K562 (cell line): ENCODE data around the gene NBEA. TPM values are rescaled to one million over a fixed set of nuclear protein-coding genes. Genes with fewer than 3 reads are reported as not detected.

ENCODE experiments used
- ATAC-seq: fragments of 200-7000 bp; cut with Tn5 transposase; 3 replicates; pipeline ENCODE4 v1.9.1; 2020; ENCODE audit warnings: moderate library complexity
- BruUV-seq: library from RNA; stranded (reverse); fragments of 400-500 nt; replicated peaks from 2 replicates; lab custom pipeline; 2021; lab: Mats Ljungman, UMichigan
- CTCF ChIA-PET: fragments of 300-600 bp; formaldehyde crosslinking; extraction: SDS; loops from one replicate; lab custom pipeline; 2021; ENCODE audit warnings: low intra/inter-chr PET ratio; lab: Yijun Ruan, JAX
- POLR2A ChIA-PET: fragments of 300-600, 350-650 bp; sonication (Branson Sonifier 250); formaldehyde crosslinking; extraction: SDS; loops from one replicate; lab custom pipeline; 2021; ENCODE audit warnings: antibody characterized with exemption, inconsistent platforms; lab: Yijun Ruan, JAX
- DNase-seq, 4 experiments: peaks; one replicate each; pipeline versions ENCODE4 v3.0.0 to v3.0.0-alpha.2; 2011 to 2018; ENCODE audit warnings: low spot score in 3 of 4, mixed read lengths in 3 of 4; ENCODE audit errors: extremely low read depth in 1 of 4
- FAIRE-seq: peaks from 2 replicates; lab custom pipeline; 2011; peaks lifted over from hg19 to GRCh38; lab: Jason Lieb, UNC
- H2AFZ ChIP-seq: 2 replicates; pipeline ENCODE4 v1.6.0; 2011; ENCODE audit warnings: low read depth, low read length, control low read depth, inconsistent platforms
- H3K27ac ChIP-seq: fragments of 200-600 bp; 3 replicates; pipeline ENCODE4 v1.8.0; 2011; ENCODE audit warnings: low read depth, mild to moderate bottlenecking, control low read depth, inconsistent platforms, low read length, moderate library complexity, mixed read lengths; ENCODE audit errors: extremely low read depth
- H3K27me3 ChIP-seq, 2 experiments: fragments of 300-600 bp in 1 of 2; 2 replicates in 1 of 2; 3 replicates in 1 of 2; pipeline versions ENCODE4 v1.6.0 to v1.8.0; 2011; ENCODE audit warnings: inconsistent platforms in 2 of 2, low read length in 2 of 2, mild to moderate bottlenecking in 1 of 2, mixed read lengths in 1 of 2, moderate library complexity in 1 of 2; ENCODE audit not compliant: control insufficient read depth in 2 of 2, insufficient read depth in 2 of 2
- H3K36me3 ChIP-seq: fragments of 300-600 bp; 3 replicates; pipeline ENCODE4 v1.8.0; 2011; ENCODE audit warnings: mild to moderate bottlenecking, low read length, inconsistent platforms; ENCODE audit not compliant: control insufficient read depth, insufficient read depth
- H3K4me1 ChIP-seq, 2 experiments: fragments of 200-600 bp in 1 of 2; replicated peaks in 1 of 2; 2 replicates in 1 of 2; 3 replicates in 1 of 2; pipeline versions ENCODE4 v1.5.1 to v1.8.0; 2011; ENCODE audit warnings: inconsistent platforms in 2 of 2, low read length in 2 of 2, mild to moderate bottlenecking in 1 of 2, mixed read lengths in 1 of 2, moderate library complexity in 1 of 2; ENCODE audit not compliant: control insufficient read depth in 2 of 2, insufficient read depth in 2 of 2
- H3K4me2 ChIP-seq: 2 replicates; pipeline ENCODE4 v1.6.1; 2011; ENCODE audit warnings: low read length, control low read depth, inconsistent platforms, mixed read lengths; ENCODE audit not compliant: insufficient read depth
- H3K4me3 ChIP-seq: fragments of 200-600 bp; sonication (generic), shearing (Covaris generic); 2 replicates; pipeline ENCODE4 v1.5.1; 2016; ENCODE audit warnings: control low read depth, inconsistent platforms
- H3K79me2 ChIP-seq: fragments of 200-600 bp; 3 replicates; pipeline ENCODE4 v1.8.0; 2011; ENCODE audit warnings: low read length, inconsistent platforms; ENCODE audit not compliant: control insufficient read depth, insufficient read depth
- H3K9ac ChIP-seq, 2 experiments: 2 replicates each; pipeline versions ENCODE4 v1.6.0 to v1.6.1; 2011; ENCODE audit warnings: low read depth in 2 of 2, low read length in 2 of 2, control low read depth in 1 of 2, inconsistent platforms in 1 of 2, mild to moderate bottlenecking in 1 of 2, mixed read lengths in 1 of 2; ENCODE audit not compliant: insufficient read depth in 1 of 2
- H3K9me1 ChIP-seq: one replicate; pipeline ENCODE4 v1.6.0; 2011; ENCODE audit warnings: inconsistent platforms, mild to moderate bottlenecking, low read length, moderate library complexity; ENCODE audit not compliant: control insufficient read depth, insufficient read depth
- H3K9me3 ChIP-seq: replicated peaks from 2 replicates; pipeline ENCODE4 v1.5.1; 2011; ENCODE audit warnings: low read depth, low read length, inconsistent platforms; ENCODE audit not compliant: control insufficient read depth, insufficient read depth
- H4K20me1 ChIP-seq: replicated peaks from 2 replicates; pipeline ENCODE4 v1.6.1; 2011; ENCODE audit warnings: low read length, inconsistent platforms, mixed read lengths; ENCODE audit not compliant: control insufficient read depth, insufficient read depth
- CCAR2 ChIP-seq: fragments of 200-400 bp; formaldehyde crosslinking; IDR thresholded peaks from 2 replicates; pipeline ENCODE4 v1.6.1; 2017; ENCODE audit warnings: mild to moderate bottlenecking, low read depth, low read length
- DNMT1 ChIP-seq: fragments of 450-650 bp; IDR thresholded peaks from 2 replicates; pipeline ENCODE4 v1.6.1; 2016; ENCODE audit warnings: antibody characterized with exemption, mild to moderate bottlenecking
- EP400 ChIP-seq: fragments of 450-650 bp; IDR thresholded peaks from 2 replicates; pipeline ENCODE4 v1.6.1; 2017; ENCODE audit warnings: antibody characterized with exemption, mild to moderate bottlenecking, moderate library complexity
- FOXM1 ChIP-seq, 2 experiments: fragments of 450-650 bp in 1 of 2; sonication (generic) in 1 of 2; formaldehyde crosslinking in 1 of 2; IDR thresholded peaks; 2 replicates each; pipeline versions ENCODE4 v1.6.1 to v1.9.0; 2017 to 2022; ENCODE audit warnings: low read depth in 2 of 2, mild to moderate bottlenecking in 2 of 2, missing genetic modification reagents in 1 of 2, moderate library complexity in 1 of 2
- HSF4 ChIP-seq: fragments of 250-450 bp; sonication (Bioruptor Pico); IDR thresholded peaks from 2 replicates; pipeline ENCODE4 v2.1.2; 2022; ENCODE audit warnings: mild to moderate bottlenecking, moderate library complexity, borderline replicate concordance
- RBBP5 ChIP-seq: fragments of 200-600 bp; sonication (generic); IDR thresholded peaks from 2 replicates; pipeline ENCODE4 v1.6.1; 2012; ENCODE audit warnings: borderline replicate concordance, mild to moderate bottlenecking, low read length, control low read depth, inconsistent platforms; ENCODE audit not compliant: insufficient read depth, poor library complexity, severe bottlenecking
- SMAD2 ChIP-seq: fragments of 150-350 bp; IDR thresholded peaks from 2 replicates; pipeline ENCODE4 v1.6.1; 2014; ENCODE audit warnings: low read depth, mild to moderate bottlenecking, low read length
- SRSF7 ChIP-seq: fragments of 200-400 bp; formaldehyde crosslinking; optimal IDR thresholded peaks from 2 replicates; pipeline ENCODE3; 2017; ENCODE audit warnings: mild to moderate bottlenecking, low read depth, low read length
- ZC3H8 ChIP-seq: fragments of 450-650 bp; IDR thresholded peaks from 2 replicates; pipeline ENCODE4 v1.6.1; 2017
- ZFP1 ChIP-seq: fragments of 450-650 bp; formaldehyde crosslinking; IDR thresholded peaks from 2 replicates; pipeline ENCODE4 v1.4.0; 2020; ENCODE audit warnings: mild to moderate bottlenecking, mixed read lengths
- ZNF224 ChIP-seq: sonication (generic); formaldehyde crosslinking; IDR thresholded peaks from 2 replicates; pipeline ENCODE4 v1.8.0; 2022; ENCODE audit warnings: mild to moderate bottlenecking, missing genetic modification reagents
- ZNF324 ChIP-seq: fragments of 250-450 bp; sonication (Bioruptor Pico); IDR thresholded peaks from 2 replicates; pipeline ENCODE4 v1.4.0; 2020; ENCODE audit warnings: mild to moderate bottlenecking
- ZNF445 ChIP-seq: fragments of 250-450 bp; sonication (Bioruptor Pico); IDR thresholded peaks from 2 replicates; pipeline ENCODE4 v1.4.0; 2020; ENCODE audit warnings: low read depth, mild to moderate bottlenecking, moderate library complexity
- WGBS: fragments of 100-300 bp; shearing (Covaris generic); methylation state at CpG from one replicate; pipeline ENCODE4 v1.1.6; 2016; ENCODE audit warnings: low coverage, mixed read lengths; ENCODE audit not compliant: insufficient coverage; ENCODE audit errors: missing lambda C conversion rate; 5-methylcytosine and 5-hydroxymethylcytosine counted together
- in situ Hi-C: fragments of 300-500 bp; cut with MboI; formaldehyde crosslinking; loops from 4 replicates; pipeline ENCODE4 v1.15.0; 2018; ENCODE audit warnings: inconsistent platforms, mixed read lengths
- intact Hi-C: fragments of 100-400 bp; cut with micrococcal nuclease; formaldehyde crosslinking; loops from 2 replicates; pipeline ENCODE4 v1.14.2; 2022
- polyA plus RNA-seq, 8 experiments: library from polyadenylated mRNA; depleted of rRNA in 4 of 8; stranded (reverse) in 5 of 8; unstranded in 3 of 8; fragments of >200 nt; fragmentation: Nextera tagmentation in 2 of 8; fragmentation: Illumina TruSeq in 1 of 8; extraction: Ambion mirVana in 2 of 8; extraction: Trizol in 1 of 8; gene quantifications; 2 replicates each; pipeline versions ENCODE4 v1.2.1 to v1.2.3, GENCODE V29; 2011 to 2014; ENCODE audit warnings: inconsistent platforms in 1 of 8, missing spikeins in 1 of 8
- total RNA-seq, 7 experiments: library from RNA; depleted of rRNA in 6 of 7; stranded (reverse); fragments of >200 nt in 6 of 7; fragmentation: Illumina TruSeq in 2 of 7; extraction: Trizol in 2 of 7; gene quantifications; 2 replicates each; pipeline versions ENCODE4 v1.2.1 to v1.2.3, GENCODE V29; 2011 to 2021; ENCODE audit warnings: low replicate concordance in 1 of 7
- TF ChIP-seq, protein P1 (sequence below): fragments of 250-450 bp; sonication (Bioruptor Pico); IDR thresholded peaks from 2 replicates; pipeline ENCODE4 v1.8.0; 2021; ENCODE audit warnings: moderate library complexity, mild to moderate bottlenecking, inconsistent platforms
- TF ChIP-seq, protein P2 (sequence below): fragments of 450-650 bp; conservative IDR thresholded peaks from 2 replicates; pipeline ENCODE4 v1.6.1; 2016; ENCODE audit warnings: missing genetic modification characterization, low read depth, mild to moderate bottlenecking, missing compliant biosample characterization, moderate library complexity
- TF ChIP-seq, protein P3 (sequence below): fragments of 450-650 bp; formaldehyde crosslinking; IDR thresholded peaks from 2 replicates; pipeline ENCODE4 v1.4.0; 2020; ENCODE audit warnings: mild to moderate bottlenecking

NBEA gene
- total and polyA plus RNA-seq, 9 of the 15 experiments (the other 6 are each of a cell fraction or from before 2014, with no cell fraction given): 0.03 to 0.94 (median 0.05) TPM; not detected in 2

DNA sequence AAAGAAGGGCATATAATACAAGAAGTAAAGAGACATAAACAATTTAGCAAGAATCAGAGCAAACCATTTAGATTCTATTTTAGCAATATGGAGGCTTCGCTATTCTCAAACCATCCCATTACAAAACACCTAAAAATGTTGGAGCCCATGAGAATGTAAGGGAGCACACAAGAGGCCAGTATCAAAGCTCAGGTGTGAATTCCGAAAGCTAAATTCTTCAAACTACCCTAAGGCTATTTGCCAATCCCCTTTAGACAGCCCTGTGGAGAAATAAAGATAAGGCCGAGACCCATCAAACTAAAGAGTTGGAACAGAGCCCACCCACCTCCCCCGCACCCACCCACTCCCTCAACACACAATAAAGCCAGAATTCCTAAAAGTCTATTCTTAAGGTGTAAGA is 745.3 kb downstream of the NBEA start:
- Histone ChIP-seq H3K36me3 (no peaks in the 10 kb centered on the region), H3K79me2 (no peaks in the 10 kb centered on the region), H3K9me1 (no peaks in the 10 kb centered on the region), H3K4me3 (no peak overlapping the region), H2AFZ (no peak overlapping the region), H3K27ac (no peak overlapping the region), H3K4me2 (no peak overlapping the region), H3K9ac (no peak overlapping the region), H4K20me1 (no peaks in the 10 kb centered on the region), H3K4me1 (no peaks in the 10 kb centered on the region), H3K27me3 (no peaks in the 10 kb centered on the region), H3K9me3 (no peaks in the 10 kb centered on the region)
- WGBS: 4% methylated on average over 3 of the region's 4 CpGs
- CTCF ChIA-PET: no interaction called here
- FAIRE-seq: no peak
- no peak for DNase-seq
- BruUV-seq: no TSS peak
- intact Hi-C loops: no loop called here
- POLR2A ChIA-PET: no interaction called here
- in situ Hi-C loops: no loop called here
- ATAC-seq: no peak
- TF ChIP-seq ZNF324 (CRISPR knock-in tag) (no peak), CCAR2 (no peak), HSF4 (CRISPR knock-in tag) (no peak), EP400 (no peak), ZNF224 (CRISPR knock-in tag) (no peak), RBBP5 (no peak), ZC3H8 (no peak), SRSF7 (no peak), FOXM1 (IDR thresholded peaks at IDR 0.05; ENCODE audit: low read depth) (no peak), FOXM1 (CRISPR knock-in tag; IDR thresholded peaks at IDR 0.05; ENCODE audit: low read depth) (no peak), ZFP1 (no peak), ZNF445 (CRISPR knock-in tag) (no peak), DNMT1 (no peak), SMAD2 (no peak)
- TF ChIP-seq, protein P1, sequence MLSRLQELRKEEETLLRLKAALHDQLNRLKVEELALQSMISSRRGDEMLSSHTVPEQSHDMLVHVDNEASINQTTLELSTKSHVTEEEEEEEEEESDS (CRISPR knock-in tag): no peak
- TF ChIP-seq, protein P2, sequence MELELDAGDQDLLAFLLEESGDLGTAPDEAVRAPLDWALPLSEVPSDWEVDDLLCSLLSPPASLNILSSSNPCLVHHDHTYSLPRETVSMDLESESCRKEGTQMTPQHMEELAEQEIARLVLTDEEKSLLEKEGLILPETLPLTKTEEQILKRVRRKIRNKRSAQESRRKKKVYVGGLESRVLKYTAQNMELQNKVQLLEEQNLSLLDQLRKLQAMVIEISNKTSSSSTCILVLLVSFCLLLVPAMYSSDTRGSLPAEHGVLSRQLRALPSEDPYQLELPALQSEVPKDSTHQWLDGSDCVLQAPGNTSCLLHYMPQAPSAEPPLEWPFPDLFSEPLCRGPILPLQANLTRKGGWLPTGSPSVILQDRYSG (tag): no peak
- TF ChIP-seq, protein P3, sequence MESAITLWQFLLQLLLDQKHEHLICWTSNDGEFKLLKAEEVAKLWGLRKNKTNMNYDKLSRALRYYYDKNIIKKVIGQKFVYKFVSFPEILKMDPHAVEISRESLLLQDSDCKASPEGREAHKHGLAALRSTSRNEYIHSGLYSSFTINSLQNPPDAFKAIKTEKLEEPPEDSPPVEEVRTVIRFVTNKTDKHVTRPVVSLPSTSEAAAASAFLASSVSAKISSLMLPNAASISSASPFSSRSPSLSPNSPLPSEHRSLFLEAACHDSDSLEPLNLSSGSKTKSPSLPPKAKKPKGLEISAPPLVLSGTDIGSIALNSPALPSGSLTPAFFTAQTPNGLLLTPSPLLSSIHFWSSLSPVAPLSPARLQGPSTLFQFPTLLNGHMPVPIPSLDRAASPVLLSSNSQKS (CRISPR knock-in tag): no peak
